GM12801 (cell line): ENCODE results near the gene SVOPL.

Source experiments
- CTCF ChIP-seq: IDR thresholded peaks from one replicate; pipeline ENCODE4 v1.5.1; 2011; ENCODE audit warnings: control low read depth; ENCODE audit not compliant: insufficient read length; ENCODE audit errors: extremely low read depth

SVOPL gene

GRCh38 chr7:138700857-138701536 is at the start of gene SVOPL:
Gene SVOPL (minus strand): TSS chr7:138701362. CDS start chr7:138679045, 22,317 bp downstream.
- no peak for TF ChIP-seq CTCF

- no peak for TF ChIP-seq CTCF
Measured at GRCh38 chr7:138750473-138750872, 49.3 kb upstream of the SVOPL start.

GRCh38 chr7:138749960-138750359 is 48.8 kb upstream of the SVOPL start:
- TF ChIP-seq CTCF, result no peak

- TF ChIP-seq CTCF, result no peak
Measured at GRCh38 chr7:138748666-138749065, 47.5 kb upstream of the SVOPL start.

- no peak for TF ChIP-seq CTCF
Measured at GRCh38 chr7:138746073-138746472, 44.9 kb upstream of the SVOPL start.

GRCh38 chr7:138745189-138745588 is 44.0 kb upstream of the SVOPL start:
- no peak for TF ChIP-seq CTCF

- no peak for TF ChIP-seq CTCF
Measured at GRCh38 chr7:138741453-138741735, 40.2 kb upstream of the SVOPL start.
